ENCODE measurements around the gene CCL5.

- TF ChIP-seq MYC (IDR thresholded peaks at IDR 0.05; ENCODE audit: insufficient read depth, insufficient read length, insufficient replicate concordance, low read length, severe bottlenecking) (no peak), RFX5 (IDR thresholded peaks at IDR 0.05; ENCODE audit: low read depth, low read length) (no peak), YBX1 (IDR thresholded peaks at IDR 0.05) (no peak), CTCF (IDR thresholded peaks at IDR 0.05 in 2 of 3, conservative IDR thresholded peaks at IDR 0.05 in 1 of 3; ENCODE audit: control insufficient read depth in 2 of 3, extremely low read depth in 1 of 3, insufficient read depth in 1 of 3, low read depth in 3 of 3, low read length in 3 of 3) (no peak), SREBF1 (IDR thresholded peaks at IDR 0.05; ENCODE audit: low read length) (no peak), KDM1A (IDR thresholded peaks at IDR 0.05; ENCODE audit: borderline replicate concordance) (no peak), BACH1 (IDR thresholded peaks at IDR 0.05; ENCODE audit: borderline replicate concordance) (no peak), POLR2AphosphoS5 (IDR thresholded peaks at IDR 0.05; ENCODE audit: low read length) (no peak), NFIC (IDR thresholded peaks at IDR 0.05; ENCODE audit: low read depth, low read length) (no peak), EZH2 (IDR thresholded peaks at IDR 0.05; ENCODE audit: borderline replicate concordance, control insufficient read depth, low read depth, low read length) (no peak), CBFB (IDR thresholded peaks at IDR 0.05; ENCODE audit: low read depth) (no peak), YY1 (IDR thresholded peaks at IDR 0.05; ENCODE audit: low read depth, low read length) (no peak)
- TF ChIP-seq, protein P1, sequence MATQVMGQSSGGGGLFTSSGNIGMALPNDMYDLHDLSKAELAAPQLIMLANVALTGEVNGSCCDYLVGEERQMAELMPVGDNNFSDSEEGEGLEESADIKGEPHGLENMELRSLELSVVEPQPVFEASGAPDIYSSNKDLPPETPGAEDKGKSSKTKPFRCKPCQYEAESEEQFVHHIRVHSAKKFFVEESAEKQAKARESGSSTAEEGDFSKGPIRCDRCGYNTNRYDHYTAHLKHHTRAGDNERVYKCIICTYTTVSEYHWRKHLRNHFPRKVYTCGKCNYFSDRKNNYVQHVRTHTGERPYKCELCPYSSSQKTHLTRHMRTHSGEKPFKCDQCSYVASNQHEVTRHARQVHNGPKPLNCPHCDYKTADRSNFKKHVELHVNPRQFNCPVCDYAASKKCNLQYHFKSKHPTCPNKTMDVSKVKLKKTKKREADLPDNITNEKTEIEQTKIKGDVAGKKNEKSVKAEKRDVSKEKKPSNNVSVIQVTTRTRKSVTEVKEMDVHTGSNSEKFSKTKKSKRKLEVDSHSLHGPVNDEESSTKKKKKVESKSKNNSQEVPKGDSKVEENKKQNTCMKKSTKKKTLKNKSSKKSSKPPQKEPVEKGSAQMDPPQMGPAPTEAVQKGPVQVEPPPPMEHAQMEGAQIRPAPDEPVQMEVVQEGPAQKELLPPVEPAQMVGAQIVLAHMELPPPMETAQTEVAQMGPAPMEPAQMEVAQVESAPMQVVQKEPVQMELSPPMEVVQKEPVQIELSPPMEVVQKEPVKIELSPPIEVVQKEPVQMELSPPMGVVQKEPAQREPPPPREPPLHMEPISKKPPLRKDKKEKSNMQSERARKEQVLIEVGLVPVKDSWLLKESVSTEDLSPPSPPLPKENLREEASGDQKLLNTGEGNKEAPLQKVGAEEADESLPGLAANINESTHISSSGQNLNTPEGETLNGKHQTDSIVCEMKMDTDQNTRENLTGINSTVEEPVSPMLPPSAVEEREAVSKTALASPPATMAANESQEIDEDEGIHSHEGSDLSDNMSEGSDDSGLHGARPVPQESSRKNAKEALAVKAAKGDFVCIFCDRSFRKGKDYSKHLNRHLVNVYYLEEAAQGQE (IDR thresholded peaks at IDR 0.05; ENCODE audit: low read depth, low read length): no peak
Observed at GRCh38 chr17:35864853-35865252, 15.3 kb downstream of the CCL5 start.

Data from GM12878 (cell line).